Urinary bladder (tissue), 4 donors: ENCODE measurements around the gene NKG7. TPM values are rescaled to one million over a fixed set of nuclear protein-coding genes. Genes with fewer than 3 reads are reported as not detected.

ENCODE experiments used
- DNase-seq: peaks from one replicate; pipeline ENCODE4 v3.0.0-alpha.2; 2015; ENCODE audit errors: extremely low spot score
- H3K27ac ChIP-seq: one replicate; pipeline ENCODE4 v1.5.1; 2013; ENCODE audit warnings: low read depth, mild to moderate bottlenecking, moderate library complexity
- H3K36me3 ChIP-seq: one replicate; pipeline ENCODE4 v1.6.1; 2013; ENCODE audit warnings: mild to moderate bottlenecking, moderate library complexity; ENCODE audit not compliant: insufficient read depth
- H3K4me1 ChIP-seq: one replicate; pipeline ENCODE4 v1.6.1; 2013; ENCODE audit warnings: mild to moderate bottlenecking, moderate library complexity; ENCODE audit not compliant: insufficient read depth
- H3K4me3 ChIP-seq: one replicate; pipeline ENCODE4 v1.5.1; 2013; ENCODE audit warnings: low read depth, low read length
- WGBS: extraction: QIAGEN DNeasy Blood & Tissue Kit; methylation state at CpG from one replicate; pipeline ENCODE4 v1.1.7; 2013; 5-methylcytosine and 5-hydroxymethylcytosine counted together
- polyA plus RNA-seq: library from polyadenylated mRNA; stranded (reverse); fragments of 200-250 nt; gene quantifications from one replicate; pipeline ENCODE4 v1.2.3, GENCODE V29; 2013
- total RNA-seq: library from RNA; depleted of rRNA; stranded (reverse); fragments of >200 nt; gene quantifications from one replicate; pipeline ENCODE4 v1.2.3, GENCODE V29; 2014
- donor health status: healthy with polysubstance abuse.
- donor health status: healthy.

NKG7 gene
- total and polyA plus RNA-seq, 2 donors, result 1.3 to 5.1 TPM

GRCh38 chr19:51361239-51361638, 11.2 kb downstream of the NKG7 start:
- DNase-seq, result no peak
- H3K27ac ChIP-seq, result no peak overlapping the region
- no peaks in the 10 kb centered on the region for H3K36me3 ChIP-seq
- WGBS, result 88% methylated on average over 13 of the region's 13 CpGs
- H3K4me3 ChIP-seq, result no peak overlapping the region
- H3K4me1 ChIP-seq, result peaks cover 2% of the 10 kb centered on the region

- no peak for DNase-seq
- 80% methylated on average over 4 of the region's 4 CpGs for WGBS
- no peaks in the 10 kb centered on the region for H3K4me1 ChIP-seq
Observed at GRCh38 chr19:51359294-51359693, 13.2 kb downstream of the NKG7 start.

GRCh38 chr19:51357952-51358351, 14.5 kb downstream of the NKG7 start:
- WGBS, result 86% methylated on average over 7 of the region's 7 CpGs
- no peak overlapping the region for H3K27ac ChIP-seq
- H3K4me1 ChIP-seq, result no peaks in the 10 kb centered on the region
- no peak for DNase-seq
- H3K4me3 ChIP-seq, result no peak overlapping the region
- H3K36me3 ChIP-seq, result no peaks in the 10 kb centered on the region

More at GRCh38 chr19:51359294-51359693, 13.2 kb downstream of the NKG7 start:
- Histone ChIP-seq H3K4me3 (no peak overlapping the region), H3K27ac (no peak overlapping the region), H3K36me3 (no peaks in the 10 kb centered on the region)

GRCh38 chr19:51356159-51356801, 16.2 kb downstream of the NKG7 start:
- no peak overlapping the region for H3K4me3 ChIP-seq
- no peak for DNase-seq
- 96% methylated on average over 10 of the region's 10 CpGs for WGBS
- no peak overlapping the region for H3K27ac ChIP-seq
- no peaks in the 10 kb centered on the region for H3K36me3 ChIP-seq
- no peaks in the 10 kb centered on the region for H3K4me1 ChIP-seq

DNA sequence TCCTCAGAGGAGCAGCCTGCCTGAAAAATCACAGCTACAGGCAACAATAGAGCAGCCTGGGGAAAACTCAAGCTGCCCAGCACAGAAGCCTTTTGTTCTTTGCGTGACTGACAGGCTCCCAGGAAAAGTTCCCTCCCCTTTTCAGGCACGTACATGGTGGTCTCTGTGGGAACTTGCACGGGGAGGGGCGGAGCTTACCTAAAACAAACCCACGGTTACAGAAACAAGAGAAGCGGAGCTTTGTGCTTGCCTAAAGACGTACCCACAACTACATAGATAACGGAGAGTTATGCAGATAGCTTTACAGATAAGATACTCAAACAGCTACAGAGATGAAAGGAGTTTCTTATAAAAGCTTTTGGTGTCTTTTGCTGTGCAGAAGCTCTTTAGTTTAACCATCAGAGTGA, 17.7 kb downstream of the NKG7 start:
- H3K27ac ChIP-seq, result no peak overlapping the region
- no peak overlapping the region for H3K4me3 ChIP-seq
- H3K4me1 ChIP-seq, result no peaks in the 10 kb centered on the region
- H3K36me3 ChIP-seq, result no peaks in the 10 kb centered on the region
- DNase-seq, result peak; percentile 71
- WGBS, result 37% methylated on average over 8 of the region's 8 CpGs

DNA sequence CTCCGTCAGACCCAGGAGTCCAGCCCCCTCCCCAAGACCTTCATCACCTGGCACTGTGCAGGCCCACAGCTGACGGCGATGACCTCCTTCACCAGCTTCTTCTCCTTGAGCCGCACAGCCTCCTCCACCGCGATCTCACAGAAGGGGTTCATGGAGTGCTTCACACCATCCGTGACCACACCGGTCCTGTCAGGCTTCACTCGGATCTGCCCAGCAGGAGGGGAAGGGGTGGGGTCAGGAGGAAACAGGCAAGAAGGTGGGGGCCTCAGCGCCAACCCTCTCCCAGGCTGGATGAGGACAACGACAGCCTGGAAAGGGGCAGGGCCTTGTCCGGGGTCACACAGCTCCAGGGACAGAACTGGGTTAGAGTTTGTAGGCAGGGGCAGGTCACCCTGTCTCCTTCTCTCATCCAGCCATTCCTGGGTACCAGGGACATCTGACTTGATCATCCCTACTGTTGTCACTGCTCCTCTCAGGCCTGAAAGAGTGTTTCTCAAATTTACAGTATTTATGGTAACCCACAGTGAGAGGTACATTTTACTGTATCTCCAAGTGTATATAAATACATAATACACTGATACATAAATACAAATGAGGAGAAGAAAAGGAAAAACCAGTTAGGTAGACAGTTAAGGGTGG, 18.2 kb downstream of the NKG7 start:
- H3K4me1 ChIP-seq, result no peaks in the 10 kb centered on the region
- WGBS, result 63% methylated on average over 12 of the region's 12 CpGs
- H3K27ac ChIP-seq, result no peak overlapping the region
- DNase-seq, result no peak
- H3K4me3 ChIP-seq, result no peak overlapping the region
- H3K36me3 ChIP-seq, result no peaks in the 10 kb centered on the region

DNA sequence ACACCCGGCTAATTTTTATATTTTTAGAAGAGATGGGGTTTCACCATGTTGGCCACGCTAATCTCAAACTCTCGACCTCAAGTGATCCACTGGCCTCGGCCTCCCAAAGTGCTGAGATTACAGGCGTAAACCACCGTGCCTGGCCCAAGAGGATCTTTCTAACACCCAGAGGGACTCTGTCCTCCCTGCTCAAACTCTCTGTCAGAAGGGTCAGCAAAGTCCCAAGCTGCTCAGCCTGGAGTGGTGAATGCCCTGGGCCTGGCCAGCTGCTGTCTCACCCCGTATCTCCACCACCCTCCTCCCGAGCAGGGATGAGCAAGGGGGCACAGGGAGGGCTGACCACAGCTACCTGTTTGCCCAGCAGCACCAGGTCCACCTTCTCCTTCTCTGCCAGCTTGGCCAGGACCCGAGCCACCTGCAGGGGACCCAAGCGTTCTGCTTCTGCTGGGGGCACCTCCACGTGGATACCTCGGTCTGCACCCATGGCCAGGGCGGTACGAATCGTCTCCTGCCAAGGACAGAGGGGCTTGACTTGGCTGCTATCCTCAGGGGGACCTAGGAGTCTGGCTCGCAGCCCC, 19.6 kb downstream of the NKG7 start:
- Histone ChIP-seq H3K4me1 (no peaks in the 10 kb centered on the region), H3K4me3 (no peak overlapping the region), H3K27ac (no peak overlapping the region), H3K36me3 (no peaks in the 10 kb centered on the region)
- 94% methylated on average over 16 of the region's 16 CpGs for WGBS
- no peak for DNase-seq

GRCh38 chr19:51351266-51351990, 21.0 kb downstream of the NKG7 start:
- no peak for DNase-seq
- H3K27ac ChIP-seq, result no peak overlapping the region
- peaks cover under 1% of the 10 kb centered on the region for H3K36me3 ChIP-seq
- 91% methylated on average over 11 of the region's 11 CpGs for WGBS
- H3K4me1 ChIP-seq, result no peaks in the 10 kb centered on the region
- H3K4me3 ChIP-seq, result no peak overlapping the region

- Histone ChIP-seq H3K36me3 (peaks cover 3% of the 10 kb centered on the region), H3K27ac (no peak overlapping the region), H3K4me1 (no peaks in the 10 kb centered on the region), H3K4me3 (no peak overlapping the region)
- DNase-seq, result no peak
- 77% methylated on average over 10 of the region's 10 CpGs for WGBS
Observed at GRCh38 chr19:51347209-51347928, 25.1 kb downstream of the NKG7 start.

GRCh38 chr19:51346742-51347141, 25.7 kb downstream of the NKG7 start:
- DNase-seq, result no peak
- Histone ChIP-seq H3K4me1 (no peaks in the 10 kb centered on the region), H3K36me3 (peaks cover 3% of the 10 kb centered on the region), H3K4me3 (no peak overlapping the region), H3K27ac (no peak overlapping the region)
- WGBS, result 89% methylated on average over 17 of the region's 17 CpGs

- Histone ChIP-seq H3K27ac (no peak overlapping the region), H3K36me3 (peaks cover 3% of the 10 kb centered on the region), H3K4me3 (no peak overlapping the region), H3K4me1 (no peaks in the 10 kb centered on the region)
- DNase-seq, result no peak
- 98% methylated on average over 9 of the region's 9 CpGs for WGBS
Observed at GRCh38 chr19:51345076-51345620, 27.3 kb downstream of the NKG7 start.

GRCh38 chr19:51342631-51343569, 29.6 kb downstream of the NKG7 start:
- no peak overlapping the region for H3K4me3 ChIP-seq
- peaks cover 3% of the 10 kb centered on the region for H3K36me3 ChIP-seq
- no peak overlapping the region for H3K27ac ChIP-seq
- no peaks in the 10 kb centered on the region for H3K4me1 ChIP-seq
- no peak for DNase-seq
- WGBS, result 48% methylated on average over 9 of the region's 9 CpGs
